Psoas muscle (tissue), 8 donors: Measurements from ENCODE around the gene KCNH2. TPM values are rescaled to one million over a fixed set of nuclear protein-coding genes. Genes with fewer than 3 reads are reported as not detected.

Experiments
- ATAC-seq, 4 donors: fragments of 200-7000 bp; cut with Tn5 transposase; one replicate each; pipeline ENCODE4 v1.9.1; 2020; ENCODE audit warnings: moderate library complexity in 3 of 4, mild to moderate bottlenecking in 2 of 4
- DNase-seq, 2 donors: peaks; one replicate each; pipeline ENCODE4 v3.0.0-alpha.2; 2020
- H3K27ac ChIP-seq: fragments of 200-600 bp; one replicate; pipeline ENCODE4 v1.8.0; 2022
- H3K27me3 ChIP-seq, 3 donors: fragments of 200-600 bp in 1 of 3; one replicate each; pipeline versions ENCODE4 v1.6.1 to v1.8.0; 2013 to 2022; ENCODE audit warnings: low read length in 2 of 3, mild to moderate bottlenecking in 2 of 3, moderate library complexity in 1 of 3; ENCODE audit not compliant: insufficient read depth in 3 of 3
- H3K36me3 ChIP-seq, 2 donors: fragments of 200-600 bp in 1 of 2; one replicate each; pipeline versions ENCODE4 v1.6.1 to v1.8.0; 2013 to 2022; ENCODE audit warnings: low read depth in 1 of 2, mild to moderate bottlenecking in 1 of 2, moderate library complexity in 1 of 2; ENCODE audit not compliant: insufficient read depth in 1 of 2
- H3K4me1 ChIP-seq: fragments of 200-600 bp; one replicate; pipeline ENCODE4 v1.8.0; 2022
- H3K4me3 ChIP-seq: fragments of 200-600 bp; one replicate; pipeline ENCODE4 v1.8.0; 2022; ENCODE audit warnings: mild to moderate bottlenecking
- H3K9me3 ChIP-seq: fragments of 200-600 bp; one replicate; pipeline ENCODE4 v1.8.0; 2022
- CTCF ChIP-seq: fragments of 200-600 bp; IDR thresholded peaks from one replicate; pipeline ENCODE4 v1.8.0; 2022; ENCODE audit warnings: antibody characterized with exemption
- WGBS, 3 donors: extraction: QIAGEN DNeasy Blood & Tissue Kit; methylation state at CpG; one replicate each; pipeline versions ENCODE4 v1.1.6 to v1.1.7; 2013; 5-methylcytosine and 5-hydroxymethylcytosine counted together
- intact Hi-C, 2 donors: fragments of 100-400 bp; cut with DNase I; formaldehyde crosslinking; loops; one replicate each; pipeline versions ENCODE4 v1.11.0 to v1.14.2; 2022
- polyA plus RNA-seq, 3 donors: library from polyadenylated mRNA; stranded (reverse); fragments of 200-250 nt; gene quantifications; one replicate each; pipeline ENCODE4 v1.2.3, GENCODE V29; 2013
- total RNA-seq, 4 donors: library from RNA; stranded (reverse); fragmentation: NEBNext Ultra II Directional in 2 of 4; extraction: Animal tissue kit (Norgen Biotek cat#: 25700) in 2 of 4; gene quantifications; one replicate each; pipeline versions ENCODE4 v1.2.1 to v1.2.4, GENCODE V29; 2021 to 2023
- donor health status: healthy with polysubstance abuse.
- donor health status: DM: no; HTN: no; CAD: no; lungs with moderate emphysema.
- donor health status: Bipolar disorder and iron deficiency.
- donor health status: healthy.
- donor health status: DM: yes; HTN: yes; CAD: no.
- donor health status: DM: no; HTN: no; CAD: no.
- donor health status: DM: no; HTN: no; CAD: no.
- donor health status: DM: yes; HTN: yes; CAD: no.

The KCNH2 gene
- total and polyA plus RNA-seq, 7 donors, result 0.18 to 0.48 (median 0.22) TPM

- peak; percentile 7 to 14 (median 13) for ATAC-seq
- Histone ChIP-seq H3K27ac (no peak overlapping the region), H3K4me3 (peak overlapping the region; percentile 53), H3K9me3 (no peaks in the 10 kb centered on the region), H3K27me3 (peaks cover 0 to 13% (median 0%) of the 10 kb centered on the region in 3 donors), H3K4me1 (no peaks in the 10 kb centered on the region), H3K36me3 (no peaks in the 10 kb centered on the region)
- intact Hi-C loops, result no loop called here
- DNase-seq, result peak in 1 of 2 donors; percentile 10
- TF ChIP-seq CTCF, result no peak
- WGBS, 3 donors, result 55 to 67% (median 58%) methylated on average over 11 to 21 of the region's 21 CpGs
These were observed 23.1 kb downstream of the KCNH2 start for GRCh38 chr7:150954986-150955518.

- intact Hi-C loops, result no loop called here
- peaks cover 0 to 13% (median 0%) of the 10 kb centered on the region in 3 donors for H3K27me3 ChIP-seq
- H3K27ac ChIP-seq, result no peak overlapping the region
- H3K4me3 ChIP-seq, result no peak overlapping the region
- no peaks in the 10 kb centered on the region for H3K36me3 ChIP-seq
- 79 to 89% (median 83%) methylated on average over 6 to 9 of the region's 9 CpGs for WGBS, 3 donors
- H3K4me1 ChIP-seq, result no peaks in the 10 kb centered on the region
- H3K9me3 ChIP-seq, result no peaks in the 10 kb centered on the region
- no peak for TF ChIP-seq CTCF
- DNase-seq (no peak), ATAC-seq (no peak)
These were observed 23.7 kb downstream of the KCNH2 start for GRCh38 chr7:150954201-150954985.

GRCh38 chr7:150953061-150953997, 24.8 kb downstream of the KCNH2 start:
- peak in 1 of 2 donors; percentile 17 for DNase-seq
- Histone ChIP-seq H3K4me1 (no peaks in the 10 kb centered on the region), H3K27me3 (peaks cover 0 to 10% (median 2%) of the 10 kb centered on the region in 3 donors), H3K27ac (no peak overlapping the region), H3K4me3 (no peak overlapping the region), H3K9me3 (no peaks in the 10 kb centered on the region), H3K36me3 (no peaks in the 10 kb centered on the region)
- 91 to 93% (median 91%) methylated on average over 17 of the region's 17 CpGs for WGBS, 3 donors
- intact Hi-C loops, result no loop called here
- TF ChIP-seq CTCF, result no peak
- no peak for ATAC-seq

- 89 to 92% (median 91%) methylated on average over 33 of the region's 33 CpGs for WGBS, 3 donors
- peaks cover 0 to 9% (median 3%) of the 10 kb centered on the region in 3 donors for H3K27me3 ChIP-seq
- no peaks in the 10 kb centered on the region for H3K9me3 ChIP-seq
- H3K36me3 ChIP-seq, result no peaks in the 10 kb centered on the region
- no peak overlapping the region for H3K4me3 ChIP-seq
- H3K27ac ChIP-seq, result no peak overlapping the region
- TF ChIP-seq CTCF, result no peak
- intact Hi-C loops, result no loop called here
- DNase-seq (peak in 1 of 2 donors; percentile 48), ATAC-seq (no peak)
- no peaks in the 10 kb centered on the region for H3K4me1 ChIP-seq
These were observed 25.6 kb downstream of the KCNH2 start for GRCh38 chr7:150952331-150953050.
